Measurements from ENCODE around the gene PPP1R7. TPM values are rescaled to one million over a fixed set of nuclear protein-coding genes. Genes with fewer than 3 reads are reported as not detected.

The PPP1R7 gene
- total and polyA plus RNA-seq, 2 of the 4 experiments (the other 2 are of a cell fraction) = 60.8 to 70.0 TPM

DNA sequence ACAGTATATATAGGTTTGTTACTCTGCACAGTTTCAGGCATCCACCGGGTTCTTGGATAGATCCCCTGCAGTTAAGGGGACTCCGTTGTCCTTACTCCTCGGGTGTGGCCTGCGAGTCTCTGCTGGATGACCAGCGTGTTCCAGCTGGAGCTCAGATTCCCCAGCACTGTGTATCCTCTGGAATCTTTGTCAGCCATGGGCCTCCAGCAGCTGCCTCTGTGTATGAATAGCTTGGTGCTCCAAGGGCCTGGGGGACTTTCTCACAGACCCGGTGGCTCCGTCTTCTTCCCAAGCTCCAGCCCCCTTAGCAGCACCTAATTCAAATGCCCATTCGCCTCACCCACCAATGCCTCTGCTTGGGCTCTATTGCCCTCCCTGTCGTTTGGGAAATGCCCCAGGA, 44.5 kb downstream of the PPP1R7 start:
- peaks cover 21% of the 10 kb centered on the region for H3K27me3 ChIP-seq (ENCODE audit: control insufficient read depth, insufficient read depth, low read length)
- H3K56ac ChIP-seq (ENCODE audit: extremely low read depth, insufficient read depth, low read length) = no peak overlapping the region
- TF ChIP-seq MXI1 (IDR thresholded peaks at IDR 0.05; ENCODE audit: borderline replicate concordance, low read depth, low read length) (no peak), FOS (IDR thresholded peaks at IDR 0.05; ENCODE audit: low read depth, low read length) (no peak), BHLHE40 (IDR thresholded peaks at IDR 0.05; ENCODE audit: low read depth, low read length) (no peak), MAZ (IDR thresholded peaks at IDR 0.05; ENCODE audit: borderline replicate concordance, low read depth, low read length) (no peak), CHD1 (IDR thresholded peaks at IDR 0.05; ENCODE audit: low read depth, low read length) (no peak), RFX5 (IDR thresholded peaks at IDR 0.05; ENCODE audit: low read depth, low read length) (no peak), RAD21 (IDR thresholded peaks at IDR 0.05; ENCODE audit: low read length) (no peak), POLR2A (IDR thresholded peaks at IDR 0.05; ENCODE audit: low read depth, low read length) (no peak), SMC3 (IDR thresholded peaks at IDR 0.05; ENCODE audit: low read depth, low read length) (no peak), USF2 (IDR thresholded peaks at IDR 0.05; ENCODE audit: low read depth, low read length) (no peak), ELK1 (IDR thresholded peaks at IDR 0.05; ENCODE audit: borderline replicate concordance, low read depth, low read length) (no peak), CEBPB (IDR thresholded peaks at IDR 0.05; ENCODE audit: low read depth, low read length) (no peak), NFE2L2 (IDR thresholded peaks at IDR 0.05; ENCODE audit: low read depth, low read length) (no peak), MAFK (IDR thresholded peaks at IDR 0.05; ENCODE audit: low read depth, low read length) (no peak), RCOR1 (IDR thresholded peaks at IDR 0.05; ENCODE audit: insufficient replicate concordance, low read length) (no peak)
- TF ChIP-seq, protein P1, sequence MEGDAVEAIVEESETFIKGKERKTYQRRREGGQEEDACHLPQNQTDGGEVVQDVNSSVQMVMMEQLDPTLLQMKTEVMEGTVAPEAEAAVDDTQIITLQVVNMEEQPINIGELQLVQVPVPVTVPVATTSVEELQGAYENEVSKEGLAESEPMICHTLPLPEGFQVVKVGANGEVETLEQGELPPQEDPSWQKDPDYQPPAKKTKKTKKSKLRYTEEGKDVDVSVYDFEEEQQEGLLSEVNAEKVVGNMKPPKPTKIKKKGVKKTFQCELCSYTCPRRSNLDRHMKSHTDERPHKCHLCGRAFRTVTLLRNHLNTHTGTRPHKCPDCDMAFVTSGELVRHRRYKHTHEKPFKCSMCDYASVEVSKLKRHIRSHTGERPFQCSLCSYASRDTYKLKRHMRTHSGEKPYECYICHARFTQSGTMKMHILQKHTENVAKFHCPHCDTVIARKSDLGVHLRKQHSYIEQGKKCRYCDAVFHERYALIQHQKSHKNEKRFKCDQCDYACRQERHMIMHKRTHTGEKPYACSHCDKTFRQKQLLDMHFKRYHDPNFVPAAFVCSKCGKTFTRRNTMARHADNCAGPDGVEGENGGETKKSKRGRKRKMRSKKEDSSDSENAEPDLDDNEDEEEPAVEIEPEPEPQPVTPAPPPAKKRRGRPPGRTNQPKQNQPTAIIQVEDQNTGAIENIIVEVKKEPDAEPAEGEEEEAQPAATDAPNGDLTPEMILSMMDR (conservative IDR thresholded peaks at IDR 0.05; ENCODE audit: low read depth, low read length) = no peak
- H3K4me2 ChIP-seq (ENCODE audit: low read depth, low read length) = no peak overlapping the region
- no peak overlapping the region for H4K5ac ChIP-seq (ENCODE audit: low read depth, low read length)
- no peak overlapping the region for H2AFZ ChIP-seq (replicated peaks; ENCODE audit: low read length, poor library complexity)
- DNase-seq = no peak
- no peak overlapping the region for H3K14ac ChIP-seq (replicated peaks; ENCODE audit: low read depth, low read length)
- H2BK15ac ChIP-seq (ENCODE audit: low read depth, low read length) = no peak overlapping the region
- H3K79me1 ChIP-seq (ENCODE audit: low read depth in 1 of 2, low read length in 2 of 2) = no peaks in the 10 kb centered on the region
- dilution Hi-C loops (cut with HindIII; ENCODE audit: low sequenced_read_pairs, unreplicated experiment) (no loop called here), intact Hi-C loops (cut with micrococcal nuclease) (no loop called here), in situ Hi-C loops (cut with MboI; ENCODE audit: low sequenced_read_pairs) (no loop called here)
- no peak overlapping the region for H2BK20ac ChIP-seq (ENCODE audit: low read depth, low read length)
- H3K4me3 ChIP-seq (ENCODE audit: insufficient read depth, low read depth, low read length) = no peak overlapping the region
- no peak overlapping the region for H4K91ac ChIP-seq (ENCODE audit: insufficient read depth, low read depth, low read length)
- ChIA-PET CTCF (no interaction called here), POLR2A (ENCODE audit: unreplicated experiment) (no interaction called here)
- H2AK9ac ChIP-seq (replicated peaks; ENCODE audit: low read depth, low read length, poor library complexity) = no peak overlapping the region
- H4K8ac ChIP-seq (ENCODE audit: low read depth in 2 of 2, low read length in 2 of 2) = no peak overlapping the region
- H3K9me1 ChIP-seq (ENCODE audit: insufficient read depth, low read length) = no peaks in the 10 kb centered on the region
- no CpG with 5 or more reads among the region's 9 CpGs for WGBS, 2 experiments (ENCODE audit: extremely low coverage in 2 of 2, insufficient read length in 1 of 2)
- H2BK5ac ChIP-seq (ENCODE audit: low read depth, low read length, poor library complexity, severe bottlenecking) = no peak overlapping the region
- no TSS peak for BruUV-seq (replicated peaks)
- H3K4ac ChIP-seq (ENCODE audit: low read depth, low read length) = no peak overlapping the region
- H3K9me3 ChIP-seq (ENCODE audit: control insufficient read depth, insufficient read depth, low read length) = no peaks in the 10 kb centered on the region
- H3K27ac ChIP-seq (ENCODE audit: insufficient read depth, low read length) = no peak overlapping the region
- H3K4me1 ChIP-seq (ENCODE audit: control insufficient read depth, insufficient read depth, low read length) = no peaks in the 10 kb centered on the region
- ATAC-seq (ENCODE audit: low read depth) = no peak
- no peaks in the 10 kb centered on the region for H3K36me3 ChIP-seq (ENCODE audit: control insufficient read depth, insufficient read depth, low read length)
- no peak overlapping the region for H3K18ac ChIP-seq (ENCODE audit: low read depth, low read length)
- no peak overlapping the region for H3K23ac ChIP-seq (ENCODE audit: low read depth, low read length)
- no peak overlapping the region for H2AK5ac ChIP-seq (ENCODE audit: low read depth, low read length)
- H4K20me1 ChIP-seq (ENCODE audit: insufficient read depth, low read length) = no peaks in the 10 kb centered on the region; the same call in 1 of the 2 replicates
- H2BK120ac ChIP-seq (ENCODE audit: low read depth, low read length) = no peak overlapping the region
- no peak overlapping the region for H3K9ac ChIP-seq (ENCODE audit: low read depth, low read length)

Data from IMR-90 (cell line).